ENCODE data around the gene TACC2.
"Not testable (repeated sequence)": the region's sequence is repeated elsewhere in the genome, so short reads cannot be mapped to it uniquely, and the experiment has no call there.

The TACC2 gene

GRCh38 chr10:121988361-121989324 is at the start of gene TACC2:
TACC2 (plus strand) TSS chr10:121989163; CDS start chr10:122021982, 32,819 bp downstream.
- Mint-ChIP-seq H3K36me3 (peaks cover 5 to 13% of the 10 kb centered on the region in 2 donors), H3K27ac (no peak within 1 kb of the TSS), H3K4me1 (peaks cover 5 to 6% of the 10 kb centered on the region in 2 donors), H3K4me3 (no peak within 1 kb of the TSS), H3K9me3 (peaks cover 12% of the 10 kb centered on the region in 2 donors), H3K27me3 (peaks cover 29 to 41% of the 10 kb centered on the region in 2 donors)
- ATAC-seq (replicated peaks) (no peak), DNase-seq (no peak)

- Mint-ChIP-seq H3K4me1 (no peaks in the 10 kb centered on the region), H3K4me3 (no peak overlapping the region), H3K27ac (no peak overlapping the region), H3K9me3 (no peaks in the 10 kb centered on the region), H3K36me3 (no peaks in the 10 kb centered on the region), H3K27me3 (no peaks in the 10 kb centered on the region)
- ATAC-seq (replicated peaks) (no peak), DNase-seq (no peak)
Measured at GRCh38 chr10:121941532-121941931, 47.4 kb upstream of the TACC2 start.

- no peak for ATAC-seq (replicated peaks)
- no peak for DNase-seq
- no peaks in the 10 kb centered on the region for H3K27me3 Mint-ChIP-seq
- H3K4me1 Mint-ChIP-seq, result no peaks in the 10 kb centered on the region
- no peaks in the 10 kb centered on the region for H3K36me3 Mint-ChIP-seq
- H3K27ac Mint-ChIP-seq, result no peak overlapping the region
- H3K4me3 Mint-ChIP-seq, result no peak overlapping the region
- H3K9me3 Mint-ChIP-seq, result no peaks in the 10 kb centered on the region
Measured at GRCh38 chr10:121942749-121943416, 46.1 kb upstream of the TACC2 start.

- Mint-ChIP-seq H3K4me1 (no peaks in the 10 kb centered on the region), H3K27me3 (no peaks in the 10 kb centered on the region)
- ATAC-seq (replicated peaks), result no peak
Measured at GRCh38 chr10:121947343-121948330, 41.3 kb upstream of the TACC2 start.

GRCh38 chr10:121949049-121949448 is 39.9 kb upstream of the TACC2 start:
- Mint-ChIP-seq H3K36me3 (peaks cover 21% of the 10 kb centered on the region in 2 donors), H3K4me1 (no peaks in the 10 kb centered on the region), H3K27ac (no peak overlapping the region), H3K9me3 (no peaks in the 10 kb centered on the region), H3K4me3 (no peak overlapping the region), H3K27me3 (no peaks in the 10 kb centered on the region)
- ATAC-seq (replicated peaks), result no peak
- no peak for DNase-seq

More at GRCh38 chr10:121947343-121948330, 41.3 kb upstream of the TACC2 start:
- Mint-ChIP-seq H3K4me3 (no peak overlapping the region), H3K27ac (no peak overlapping the region), H3K36me3 (peaks cover 13 to 14% of the 10 kb centered on the region in 2 donors), H3K9me3 (no peaks in the 10 kb centered on the region)
- no peak for DNase-seq

- Mint-ChIP-seq H3K36me3 (peaks cover 21% of the 10 kb centered on the region in 2 donors), H3K27me3 (no peaks in the 10 kb centered on the region), H3K4me3 (no peak overlapping the region), H3K27ac (no peak overlapping the region), H3K9me3 (no peaks in the 10 kb centered on the region), H3K4me1 (no peaks in the 10 kb centered on the region)
- DNase-seq (no peak), ATAC-seq (replicated peaks) (no peak)
Measured at GRCh38 chr10:121949451-121949850, 39.5 kb upstream of the TACC2 start.

GRCh38 chr10:121952226-121952625 is 36.7 kb upstream of the TACC2 start:
- no peak for ATAC-seq (replicated peaks)
- H3K27me3 Mint-ChIP-seq, result no peaks in the 10 kb centered on the region
- H3K36me3 Mint-ChIP-seq, result peaks cover 33 to 41% of the 10 kb centered on the region in 2 donors
- peaks cover 0 to 4% of the 10 kb centered on the region in 2 donors for H3K4me1 Mint-ChIP-seq
- H3K27ac Mint-ChIP-seq, result peak overlapping the region; percentile 15
- no peak for DNase-seq
- no peaks in the 10 kb centered on the region for H3K9me3 Mint-ChIP-seq
- no peak overlapping the region for H3K4me3 Mint-ChIP-seq

- DNase-seq (no peak), ATAC-seq (replicated peaks) (no peak)
- H3K27me3 Mint-ChIP-seq, result no peaks in the 10 kb centered on the region
- H3K4me3 Mint-ChIP-seq, result no peak overlapping the region
- H3K36me3 Mint-ChIP-seq, result peaks cover 30 to 40% of the 10 kb centered on the region in 2 donors
- peaks cover 0 to 4% of the 10 kb centered on the region in 2 donors for H3K4me1 Mint-ChIP-seq
- no peaks in the 10 kb centered on the region for H3K9me3 Mint-ChIP-seq
- H3K27ac Mint-ChIP-seq, result no peak overlapping the region
Measured at GRCh38 chr10:121956111-121957061, 32.6 kb upstream of the TACC2 start.

GRCh38 chr10:121959671-121960070 is 29.3 kb upstream of the TACC2 start:
- ATAC-seq (replicated peaks), result no peak

GRCh38 chr10:121961456-121961855 is 27.5 kb upstream of the TACC2 start:
- Mint-ChIP-seq H3K4me1 (peaks cover 0 to under 1% of the 10 kb centered on the region in 2 donors), H3K27ac (no peak overlapping the region), H3K9me3 (no peaks in the 10 kb centered on the region), H3K36me3 (peaks cover 27 to 45% of the 10 kb centered on the region in 2 donors), H3K4me3 (no peak overlapping the region), H3K27me3 (no peaks in the 10 kb centered on the region)
- DNase-seq (no peak), ATAC-seq (replicated peaks) (no peak)

More at GRCh38 chr10:121959671-121960070, 29.3 kb upstream of the TACC2 start:
- Mint-ChIP-seq H3K27ac (no peak overlapping the region), H3K4me1 (peaks cover 0 to 4% of the 10 kb centered on the region in 2 donors), H3K4me3 (no peak overlapping the region), H3K36me3 (peaks cover 31 to 49% of the 10 kb centered on the region in 2 donors), H3K27me3 (no peaks in the 10 kb centered on the region), H3K9me3 (no peaks in the 10 kb centered on the region)
- no peak for DNase-seq

- Mint-ChIP-seq H3K27ac (no peak overlapping the region), H3K4me3 (no peak overlapping the region), H3K9me3 (no peaks in the 10 kb centered on the region), H3K36me3 (peaks cover 17 to 31% of the 10 kb centered on the region in 2 donors), H3K27me3 (no peaks in the 10 kb centered on the region), H3K4me1 (peaks cover 0 to under 1% of the 10 kb centered on the region in 2 donors)
- DNase-seq (no peak), ATAC-seq (replicated peaks) (no peak)
Measured at GRCh38 chr10:121965996-121966395, 23.0 kb upstream of the TACC2 start.

- H3K27ac Mint-ChIP-seq; H3K9me3 Mint-ChIP-seq; ATAC-seq (replicated peaks); H3K4me3 Mint-ChIP-seq; DNase-seq; H3K27me3 Mint-ChIP-seq: not testable (repeated sequence)
- peaks cover 12 to 28% of the 10 kb centered on the region in 2 donors for H3K4me1 Mint-ChIP-seq
- H3K36me3 Mint-ChIP-seq, result peaks cover 18 to 38% of the 10 kb centered on the region in 2 donors
Measured at GRCh38 chr10:121969086-121969485, 19.9 kb upstream of the TACC2 start.

All from stimulated activated naive B cell treated with anti-CD40 and anti-IgM and Interleukin-4, amounts not matched to agents 10 μg/mL and 1 μg/mL and 100 μg/mL, for 72 hours (primary cell).